ENCODE results near the gene CX3CR1.
"Not testable (repeated sequence)": the region's sequence is repeated elsewhere in the genome, so short reads cannot be mapped to it uniquely, and the experiment has no call there.

CX3CR1 gene

DNA sequence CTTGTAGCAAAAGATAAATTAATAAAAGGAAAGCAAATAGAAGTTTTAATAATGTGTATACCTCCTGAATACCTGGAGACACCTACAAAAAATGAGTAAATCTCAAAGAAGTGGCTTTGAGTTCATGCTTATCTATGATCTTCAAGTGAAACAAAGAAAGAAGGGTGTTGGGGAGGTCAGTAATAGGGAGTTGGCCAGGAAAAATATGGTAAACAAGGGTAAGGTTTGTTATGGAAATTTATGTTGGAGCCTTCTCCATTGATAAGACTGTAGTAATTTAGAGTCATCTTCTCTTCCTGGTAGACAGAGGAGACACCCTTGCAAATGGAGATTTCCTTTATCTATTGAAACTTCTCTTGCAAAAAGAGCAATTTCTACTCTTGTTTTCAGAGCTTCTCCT, 43.1 kb upstream of the CX3CR1 start:
- DNase-seq (ENCODE audit: low read depth in 2 of 2), result no peak
- no peak overlapping the region for H3K4me3 ChIP-seq (replicated peaks in 1 of 2; ENCODE audit: low read depth in 2 of 2, low read length in 2 of 2)
- TF ChIP-seq, protein P1, sequence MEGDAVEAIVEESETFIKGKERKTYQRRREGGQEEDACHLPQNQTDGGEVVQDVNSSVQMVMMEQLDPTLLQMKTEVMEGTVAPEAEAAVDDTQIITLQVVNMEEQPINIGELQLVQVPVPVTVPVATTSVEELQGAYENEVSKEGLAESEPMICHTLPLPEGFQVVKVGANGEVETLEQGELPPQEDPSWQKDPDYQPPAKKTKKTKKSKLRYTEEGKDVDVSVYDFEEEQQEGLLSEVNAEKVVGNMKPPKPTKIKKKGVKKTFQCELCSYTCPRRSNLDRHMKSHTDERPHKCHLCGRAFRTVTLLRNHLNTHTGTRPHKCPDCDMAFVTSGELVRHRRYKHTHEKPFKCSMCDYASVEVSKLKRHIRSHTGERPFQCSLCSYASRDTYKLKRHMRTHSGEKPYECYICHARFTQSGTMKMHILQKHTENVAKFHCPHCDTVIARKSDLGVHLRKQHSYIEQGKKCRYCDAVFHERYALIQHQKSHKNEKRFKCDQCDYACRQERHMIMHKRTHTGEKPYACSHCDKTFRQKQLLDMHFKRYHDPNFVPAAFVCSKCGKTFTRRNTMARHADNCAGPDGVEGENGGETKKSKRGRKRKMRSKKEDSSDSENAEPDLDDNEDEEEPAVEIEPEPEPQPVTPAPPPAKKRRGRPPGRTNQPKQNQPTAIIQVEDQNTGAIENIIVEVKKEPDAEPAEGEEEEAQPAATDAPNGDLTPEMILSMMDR (IDR thresholded peaks at IDR 0.05; ENCODE audit: low read depth, low read length), result no peak

DNA sequence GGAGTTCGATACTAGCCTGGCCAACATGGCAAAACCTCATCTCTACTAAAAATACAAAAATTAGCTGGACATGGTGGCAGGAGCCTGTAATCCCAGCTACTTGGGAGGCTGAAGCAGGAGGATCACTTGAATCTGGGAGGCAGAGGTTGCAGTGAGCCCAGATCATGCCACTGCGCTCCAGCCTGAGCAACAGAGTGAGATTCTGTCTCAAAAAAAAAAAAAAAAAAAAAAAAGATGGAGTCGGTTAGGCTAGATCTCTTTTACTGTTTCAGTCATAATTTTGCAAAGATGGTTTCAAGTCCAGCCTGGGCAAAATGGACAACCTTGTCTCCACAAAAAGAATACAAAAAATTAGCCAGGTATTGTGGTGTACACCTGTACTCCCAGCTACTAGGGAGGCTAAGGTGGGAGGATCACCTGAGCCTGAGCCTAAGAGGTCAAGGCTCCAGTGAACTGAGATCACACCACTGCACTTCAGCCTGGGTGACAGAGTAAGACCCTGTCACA, 42.4 kb upstream of the CX3CR1 start:
- H3K4me3 ChIP-seq (replicated peaks in 1 of 2; ENCODE audit: low read depth in 2 of 2, low read length in 2 of 2); DNase-seq (ENCODE audit: low read depth in 2 of 2): not testable (repeated sequence)

- DNase-seq (ENCODE audit: low read depth in 2 of 2); H3K4me3 ChIP-seq (replicated peaks in 1 of 2; ENCODE audit: low read depth in 2 of 2, low read length in 2 of 2): not testable (repeated sequence)
Observed at GRCh38 chr3:39321574-39321983, 41.7 kb upstream of the CX3CR1 start.

GRCh38 chr3:39319249-39319648, 39.4 kb upstream of the CX3CR1 start:
- DNase-seq (ENCODE audit: low read depth in 2 of 2), result no peak
- no peak overlapping the region for H3K4me3 ChIP-seq (replicated peaks in 1 of 2; ENCODE audit: low read depth in 2 of 2, low read length in 2 of 2)
- TF ChIP-seq, protein P1 (IDR thresholded peaks at IDR 0.05; ENCODE audit: low read depth, low read length), result no peak

GRCh38 chr3:39318301-39318700, 38.5 kb upstream of the CX3CR1 start:
- no peak overlapping the region for H3K4me3 ChIP-seq (replicated peaks in 1 of 2; ENCODE audit: low read depth in 2 of 2, low read length in 2 of 2)
- TF ChIP-seq, protein P1 (IDR thresholded peaks at IDR 0.05; ENCODE audit: low read depth, low read length), result no peak
- no peak for DNase-seq (ENCODE audit: low read depth in 2 of 2)

DNA sequence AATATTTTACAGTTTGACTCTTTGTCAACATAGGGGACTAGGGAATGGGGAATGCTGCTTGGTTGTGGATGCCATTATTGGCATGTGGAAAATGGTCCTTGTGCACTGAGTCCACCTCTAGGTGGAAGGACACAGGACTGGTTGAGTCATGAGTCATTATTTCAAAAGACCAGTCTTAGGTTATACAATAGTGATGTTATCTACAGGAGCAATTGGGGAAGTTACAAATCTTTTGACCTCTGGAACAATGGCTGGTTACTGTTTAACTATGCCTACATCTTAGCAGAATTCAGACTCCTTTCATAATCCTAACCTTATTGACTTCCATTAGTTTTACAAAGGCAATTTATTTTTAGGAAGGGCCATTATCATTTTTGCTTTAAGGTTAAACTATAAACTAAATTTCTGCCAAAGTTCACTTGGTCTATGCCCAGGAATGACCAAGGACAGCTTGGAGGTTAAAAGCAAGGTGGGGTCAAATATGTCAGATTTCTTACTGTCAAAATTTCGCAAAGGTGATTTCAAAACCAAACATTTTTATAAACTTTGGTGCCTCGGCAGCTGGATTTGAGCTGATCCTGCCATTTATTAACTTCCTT, 37.8 kb upstream of the CX3CR1 start:
- DNase-seq (ENCODE audit: low read depth in 2 of 2), result no peak
- H3K4me3 ChIP-seq (replicated peaks in 1 of 2; ENCODE audit: low read depth in 2 of 2, low read length in 2 of 2), result no peak overlapping the region
- TF ChIP-seq, protein P1 (IDR thresholded peaks at IDR 0.05; ENCODE audit: low read depth, low read length), result no peak

DNA sequence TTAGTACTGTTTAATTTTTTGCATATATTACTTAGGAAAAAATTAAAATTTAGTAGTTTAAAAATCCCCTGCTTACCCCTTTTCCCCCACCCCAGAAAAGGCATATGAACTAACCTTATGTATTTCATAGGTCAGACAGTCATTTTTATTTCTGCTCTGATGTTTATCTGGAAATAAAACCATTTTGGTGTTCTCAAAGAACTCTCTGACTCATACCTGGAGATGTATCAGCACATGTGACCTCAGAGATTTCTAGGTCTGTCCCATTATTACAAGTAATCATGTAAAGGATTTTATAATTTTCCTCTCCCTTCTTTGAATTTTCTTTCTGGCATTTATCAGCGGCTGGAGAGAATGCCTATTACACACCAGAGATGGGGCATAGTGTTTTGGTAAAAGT, 35.6 kb upstream of the CX3CR1 start:
- TF ChIP-seq, protein P1 (IDR thresholded peaks at IDR 0.05; ENCODE audit: low read depth, low read length), result no peak
- no peak for DNase-seq (ENCODE audit: low read depth in 2 of 2)
- no peak overlapping the region for H3K4me3 ChIP-seq (replicated peaks in 1 of 2; ENCODE audit: low read depth in 2 of 2, low read length in 2 of 2)

GRCh38 chr3:39313289-39313688, 33.5 kb upstream of the CX3CR1 start:
- H3K4me3 ChIP-seq (replicated peaks in 1 of 2; ENCODE audit: low read depth in 2 of 2, low read length in 2 of 2), result no peak overlapping the region
- no peak for DNase-seq (ENCODE audit: low read depth in 2 of 2)
- TF ChIP-seq, protein P1 (IDR thresholded peaks at IDR 0.05; ENCODE audit: low read depth, low read length), result no peak

Measured in cardiac fibroblast (primary cell).